H1 (cell line): ENCODE measurements around the gene GTSE1. TPM values are rescaled to one million over a fixed set of nuclear protein-coding genes. Genes with fewer than 3 reads are reported as not detected.

Source experiments
- CTCF ChIA-PET: fragments of 300-600 bp; sonication (Branson Sonifier 250); formaldehyde crosslinking; loops from one replicate; lab custom pipeline; 2021; ENCODE audit not compliant: partially characterized antibody; lab: Charles Lee
- POLR2A ChIA-PET: fragments of 300-600 bp; sonication (Branson Sonifier 250); formaldehyde crosslinking; loops from one replicate; lab custom pipeline; 2021; ENCODE audit warnings: inconsistent platforms; ENCODE audit not compliant: partially characterized antibody; lab: Charles Lee
- DNase-seq, 2 experiments: peaks; one replicate each; pipeline versions ENCODE4 v3.0.0 to v3.0.0-alpha.2; 2010 to 2022; ENCODE audit warnings: low spot score in 2 of 2, low read depth in 1 of 2, mixed read lengths in 1 of 2
- FAIRE-seq: peaks from 2 replicates; lab custom pipeline; 2011; peaks lifted over from hg19 to GRCh38; lab: Jason Lieb, UNC
- H2AFZ ChIP-seq: 2 replicates; pipeline ENCODE4 v1.8.1; 2012; ENCODE audit warnings: low read length, inconsistent platforms
- H2AK5ac ChIP-seq: 2 replicates; pipeline ENCODE4 v1.6.1; 2013; ENCODE audit warnings: low read depth, low read length
- H2BK120ac ChIP-seq: replicated peaks from 2 replicates; pipeline ENCODE3; 2013; ENCODE audit warnings: low read depth, low read length, inconsistent platforms
- H2BK12ac ChIP-seq: 2 replicates; pipeline ENCODE4 v1.6.1; 2013; ENCODE audit warnings: low read depth, low read length
- H2BK15ac ChIP-seq: 2 replicates; pipeline ENCODE4 v1.6.1; 2013; ENCODE audit warnings: low read length
- H2BK20ac ChIP-seq: 2 replicates; pipeline ENCODE4 v1.6.1; 2013; ENCODE audit warnings: low read length
- H2BK5ac ChIP-seq: 2 replicates; pipeline ENCODE4 v1.6.1; 2013; ENCODE audit warnings: low read depth, low read length
- H3K14ac ChIP-seq: 2 replicates; pipeline ENCODE4 v1.6.1; 2013; ENCODE audit warnings: inconsistent platforms; ENCODE audit not compliant: insufficient read length
- H3K18ac ChIP-seq: 2 replicates; pipeline ENCODE4 v1.6.1; 2013; ENCODE audit warnings: low read length; ENCODE audit errors: extremely low read depth
- H3K23ac ChIP-seq: 2 replicates; pipeline ENCODE4 v1.6.1; 2013; ENCODE audit warnings: inconsistent platforms; ENCODE audit not compliant: insufficient read length
- H3K23me2 ChIP-seq: 2 replicates; pipeline ENCODE4 v1.6.1; 2013; ENCODE audit warnings: low read depth, low read length
- H3K27ac ChIP-seq: 2 replicates; pipeline ENCODE4 v1.6.1; 2011; ENCODE audit warnings: low read depth, low read length, inconsistent platforms
- H3K27me3 ChIP-seq, 4 experiments: replicated peaks in 1 of 4; 1 replicate in 1 of 4; 2 replicates in 3 of 4; pipeline versions ENCODE4 v1.6.1 to v1.8.1; 2011 to 2013; ENCODE audit warnings: low read length in 3 of 4, mild to moderate bottlenecking in 3 of 4, inconsistent platforms in 2 of 4, mixed read lengths in 2 of 4, moderate library complexity in 1 of 4; ENCODE audit not compliant: control insufficient read depth in 3 of 4, insufficient read depth in 3 of 4; ENCODE audit errors: extremely low read depth in 1 of 4
- H3K36me3 ChIP-seq, 4 experiments: 2 replicates each; pipeline versions ENCODE4 v1.6.1 to v1.8.1; 2011 to 2013; ENCODE audit warnings: mild to moderate bottlenecking in 4 of 4, low read length in 3 of 4, moderate library complexity in 2 of 4, control low read depth in 1 of 4, inconsistent platforms in 1 of 4; ENCODE audit not compliant: insufficient read depth in 4 of 4, control insufficient read depth in 2 of 4
- H3K4ac ChIP-seq: replicated peaks from 2 replicates; pipeline ENCODE3; 2013; ENCODE audit warnings: low read length, low read depth, mixed read lengths, inconsistent platforms; ENCODE audit not compliant: insufficient read length
- H3K4me1 ChIP-seq, 4 experiments: replicated peaks in 1 of 4; 1 replicate in 1 of 4; 2 replicates in 3 of 4; pipeline versions ENCODE4 v1.6.1 to v1.8.1; 2011 to 2013; ENCODE audit warnings: low read length in 3 of 4, inconsistent platforms in 2 of 4, mixed read lengths in 1 of 4; ENCODE audit not compliant: insufficient read depth in 4 of 4, control insufficient read depth in 3 of 4
- H3K4me2 ChIP-seq, 2 experiments: 2 replicates each; pipeline versions ENCODE4 v1.6.1 to v1.8.1; 2011 to 2013; ENCODE audit warnings: low read depth in 2 of 2, low read length in 2 of 2, control low read depth in 1 of 2, inconsistent platforms in 1 of 2, mild to moderate bottlenecking in 1 of 2; ENCODE audit not compliant: insufficient read depth in 1 of 2
- H3K4me3 ChIP-seq, 4 experiments: fragments of 200-600, 300-600 bp in 1 of 4; sonication (generic), shearing (Covaris generic), sonication (Bioruptor Twin) in 1 of 4; 2 replicates each; pipeline versions ENCODE4 v1.5.1 to v1.8.1; 2011 to 2016; ENCODE audit warnings: low read length in 4 of 4, low read depth in 3 of 4, control low read depth in 2 of 4, inconsistent platforms in 2 of 4, mild to moderate bottlenecking in 2 of 4, mixed read lengths in 1 of 4, moderate library complexity in 1 of 4; ENCODE audit not compliant: insufficient read depth in 2 of 4; ENCODE audit errors: extremely low read depth in 1 of 4
- H3K56ac ChIP-seq: replicated peaks from 2 replicates; pipeline ENCODE3; 2013; ENCODE audit warnings: low read depth, mild to moderate bottlenecking, mixed read lengths, low read length, inconsistent platforms; ENCODE audit not compliant: insufficient read length
- H3K79me1 ChIP-seq: 2 replicates; pipeline ENCODE4 v1.6.1; 2013; ENCODE audit warnings: low read depth, low read length, control low read depth
- H3K79me2 ChIP-seq, 2 experiments: 2 replicates each; pipeline versions ENCODE4 v1.6.1 to v1.8.1; 2012 to 2013; ENCODE audit warnings: low read length in 2 of 2, mild to moderate bottlenecking in 2 of 2, inconsistent platforms in 1 of 2; ENCODE audit not compliant: insufficient read depth in 2 of 2, control insufficient read depth in 1 of 2
- H3K9ac ChIP-seq, 4 experiments: replicated peaks in 1 of 4; 1 replicate in 1 of 4; 2 replicates in 3 of 4; pipeline versions ENCODE4 v1.6.1 to v1.8.1; 2011 to 2013; ENCODE audit warnings: low read depth in 3 of 4, low read length in 3 of 4, control low read depth in 2 of 4, mild to moderate bottlenecking in 2 of 4, moderate library complexity in 2 of 4, inconsistent platforms in 1 of 4; ENCODE audit errors: extremely low read depth in 1 of 4
- H3K9me3 ChIP-seq, 2 experiments: 2 replicates each; pipeline versions ENCODE4 v1.6.1 to v1.8.1; 2012 to 2013; ENCODE audit warnings: mild to moderate bottlenecking in 2 of 2, moderate library complexity in 2 of 2, control low read depth in 1 of 2, inconsistent platforms in 1 of 2, low read depth in 1 of 2, low read length in 1 of 2, mixed read lengths in 1 of 2; ENCODE audit not compliant: insufficient read depth in 2 of 2
- H4K20me1 ChIP-seq, 2 experiments: replicated peaks in 1 of 2; 2 replicates each; pipeline versions ENCODE3 to v1.8.1; 2011 to 2013; ENCODE audit warnings: inconsistent platforms in 2 of 2, low read length in 2 of 2, mild to moderate bottlenecking in 1 of 2; ENCODE audit not compliant: insufficient read depth in 2 of 2, control insufficient read depth in 1 of 2
- H4K5ac ChIP-seq: 2 replicates; pipeline ENCODE4 v1.6.1; 2013; ENCODE audit warnings: low read length, low read depth, mixed read lengths, inconsistent platforms; ENCODE audit not compliant: insufficient read length
- H4K8ac ChIP-seq: 2 replicates; pipeline ENCODE4 v1.8.0; 2013; ENCODE audit warnings: mild to moderate bottlenecking, moderate library complexity, low read length, inconsistent platforms; ENCODE audit not compliant: insufficient read depth; ENCODE audit errors: extremely low read depth
- H4K91ac ChIP-seq: replicated peaks from 2 replicates; pipeline ENCODE3; 2013; ENCODE audit warnings: low read length, mixed read lengths, inconsistent platforms; ENCODE audit not compliant: insufficient read length
- ASH2L ChIP-seq: fragments of 200-600, 300-600 bp; sonication (generic); IDR thresholded peaks from one replicate; pipeline ENCODE4 v1.7.1; 2017; ENCODE audit warnings: low read length
- BACH1 ChIP-seq: IDR thresholded peaks from 2 replicates; pipeline ENCODE4 v1.6.1; 2012; ENCODE audit warnings: low read length, improper control_type of control experiment
- BCL11A ChIP-seq, 2 experiments: IDR thresholded peaks; one replicate each; pipeline ENCODE4 v1.6.1; 2011; ENCODE audit warnings: low read depth in 2 of 2, low read length in 2 of 2, mild to moderate bottlenecking in 2 of 2
- CHD1 ChIP-seq: IDR thresholded peaks from 2 replicates; pipeline ENCODE4 v1.6.1; 2012; ENCODE audit warnings: low read depth, low read length, improper control_type of control experiment
- CREB1 ChIP-seq: IDR thresholded peaks from 2 replicates; pipeline ENCODE4 v1.6.1; 2012; ENCODE audit warnings: inconsistent platforms
- CTCF ChIP-seq, 3 experiments: IDR thresholded peaks; 1 replicate in 2 of 3; 2 replicates in 1 of 3; pipeline versions ENCODE4 v1.5.1 to v1.6.1; 2011; ENCODE audit warnings: low read length in 3 of 3, mild to moderate bottlenecking in 3 of 3, inconsistent platforms in 2 of 3, low read depth in 1 of 3, moderate library complexity in 1 of 3; ENCODE audit not compliant: insufficient read depth in 1 of 3; ENCODE audit errors: control extremely low read depth in 1 of 3
- JUN ChIP-seq: IDR thresholded peaks from 2 replicates; pipeline ENCODE4 v1.6.1; 2011; ENCODE audit warnings: low read depth, mild to moderate bottlenecking, improper control_type of control experiment, low read length
- JUND ChIP-seq: IDR thresholded peaks from 2 replicates; pipeline ENCODE4 v1.6.1; 2011; ENCODE audit warnings: mild to moderate bottlenecking, improper control_type of control experiment, low read length
- MAX ChIP-seq: IDR thresholded peaks from 2 replicates; pipeline ENCODE4 v1.6.1; 2012; ENCODE audit warnings: inconsistent platforms
- POLR2A ChIP-seq, 2 experiments: IDR thresholded peaks; 1 replicate in 1 of 2; 2 replicates in 1 of 2; pipeline ENCODE4 v1.6.1; 2011; ENCODE audit warnings: low read depth in 2 of 2, low read length in 2 of 2, mild to moderate bottlenecking in 2 of 2; ENCODE audit errors: control extremely low read depth in 1 of 2
- TAF1 ChIP-seq: IDR thresholded peaks from 2 replicates; pipeline ENCODE4 v1.6.1; 2011; ENCODE audit warnings: mild to moderate bottlenecking, low read depth, low read length
- ZNF274 ChIP-seq: IDR thresholded peaks from 2 replicates; pipeline ENCODE4 v1.7.0; 2012; ENCODE audit warnings: low read length, borderline replicate concordance; ENCODE audit errors: extremely low read depth
- WGBS, 2 experiments: shearing (Covaris generic) in 1 of 2; methylation state at CpG; one replicate each; pipeline versions ENCODE4 v1.1.6 to v1.1.7; 2013 to 2015; ENCODE audit warnings: low lambda C conversion rate in 2 of 2, mixed read lengths in 2 of 2, inconsistent platforms in 1 of 2, low coverage in 1 of 2, missing lambda C conversion rate in 1 of 2; ENCODE audit not compliant: insufficient replicate concordance in 2 of 2, insufficient coverage in 1 of 2, insufficient read length in 1 of 2; ENCODE audit errors: extremely low coverage in 1 of 2, missing lambda C conversion rate in 1 of 2; 5-methylcytosine and 5-hydroxymethylcytosine counted together
- polyA plus RNA-seq, 7 experiments: library from polyadenylated mRNA; depleted of rRNA in 3 of 7; stranded (reverse) in 5 of 7; unstranded in 2 of 7; fragments of >200 nt in 5 of 7; fragments of 200-250 nt in 2 of 7; gene quantifications; 1 replicate in 5 of 7; 2 replicates in 1 of 7; 4 replicates in 1 of 7; pipeline versions ENCODE4 v1.2.1 to v1.2.3, GENCODE V29; 2011 to 2013; ENCODE audit warnings: missing spikeins in 2 of 7, mixed read lengths in 2 of 7
- total RNA-seq: library from RNA; stranded (reverse); fragmentation: NEBNext Ultra II Directional; extraction: Animal tissue kit (Norgen Biotek cat#: 25700); gene quantifications from 2 replicates; pipeline ENCODE4 v1.2.1, GENCODE V29; 2021

Gene GTSE1
- total and polyA plus RNA-seq, 2 of the 8 experiments (the other 6 are each of a cell fraction or from before 2014, with no cell fraction given) = 17.5 to 38.6 TPM

GRCh38 chr22:46312056-46312455, 15.4 kb downstream of the GTSE1 start:
- WGBS, 2 experiments = 85% methylated on average over 8 of the region's 8 CpGs; no CpG with 5 or more reads in 1 of the 2 experiments
- H3K14ac ChIP-seq = no peak overlapping the region
- no peak overlapping the region for H3K27ac ChIP-seq
- no peak overlapping the region for H3K4me2 ChIP-seq
- H3K4me3 ChIP-seq = no peak overlapping the region
- ChIA-PET POLR2A (interaction anchor here (1.3 to 2.5 kb wide), 2 partner anchors 15 to 21 kb away, joined by 3 to 10 read pairs; partner anchors contain the start of gene GTSE1), CTCF (interaction anchor here (0.8 to 2.7 kb wide), 7 partner anchors 171 to 195 kb away, joined by 3 to 11 read pairs (median 4); no protein-coding TSS in a partner anchor)
- H4K8ac ChIP-seq = no peak overlapping the region
- DNase-seq = no peak
- no peak overlapping the region for H3K23ac ChIP-seq
- H2AK5ac ChIP-seq = no peak overlapping the region
- TF ChIP-seq MAX = no peak
- TF ChIP-seq CTCF (IDR thresholded peaks at IDR 0.05; ENCODE audit: control extremely low read depth in 1 of 3, insufficient read depth in 1 of 3, low read depth in 1 of 3, low read length in 3 of 3) = no peak
- no peak for TF ChIP-seq JUN
- TF ChIP-seq BACH1 = no peak
- TF ChIP-seq BCL11A (IDR thresholded peaks at IDR 0.05; ENCODE audit: low read depth in 2 of 2, low read length in 2 of 2) = no peak
- TF ChIP-seq CHD1 = no peak
- TF ChIP-seq POLR2A (IDR thresholded peaks at IDR 0.05; ENCODE audit: control extremely low read depth in 1 of 2, low read depth in 2 of 2, low read length in 2 of 2) = no peak
- TF ChIP-seq JUND = no peak
- no peak for TF ChIP-seq CREB1
- no peak for TF ChIP-seq TAF1
- TF ChIP-seq ZNF274 = no peak
- TF ChIP-seq ASH2L = no peak
- H3K4me1 ChIP-seq = no peaks in the 10 kb centered on the region
- no peak overlapping the region for H4K91ac ChIP-seq
- FAIRE-seq = no peak
- no peak overlapping the region for H2BK5ac ChIP-seq
- no peaks in the 10 kb centered on the region for H3K23me2 ChIP-seq
- no peak overlapping the region for H2BK120ac ChIP-seq
- peaks cover 0 to 6% of the 10 kb centered on the region in 2 experiments for H4K20me1 ChIP-seq
- H3K79me1 ChIP-seq = no peaks in the 10 kb centered on the region
- no peaks in the 10 kb centered on the region for H3K79me2 ChIP-seq
- no peak overlapping the region for H3K4ac ChIP-seq
- no peak overlapping the region for H3K56ac ChIP-seq
- H3K9ac ChIP-seq = no peak overlapping the region
- H2BK15ac ChIP-seq = no peak overlapping the region
- no peaks in the 10 kb centered on the region for H3K27me3 ChIP-seq
- H2AFZ ChIP-seq = no peak overlapping the region
- H3K36me3 ChIP-seq = peaks cover 7 to 32% (median 14%) of the 10 kb centered on the region in 4 experiments
- H3K18ac ChIP-seq = no peak overlapping the region
- no peak overlapping the region for H2BK12ac ChIP-seq
- no peak overlapping the region for H2BK20ac ChIP-seq
- H3K9me3 ChIP-seq = no peaks in the 10 kb centered on the region
- H4K5ac ChIP-seq = no peak overlapping the region
